Upper lobe of left lung (tissue), 6 donors: ENCODE measurements around the gene OAS1. TPM values are rescaled to one million over a fixed set of nuclear protein-coding genes. Genes with fewer than 3 reads are reported as not detected.

Source experiments
- ATAC-seq, 2 donors: fragments of 200-7000 bp; cut with Tn5 transposase; one replicate each; pipeline ENCODE4 v1.9.1; 2022; ENCODE audit warnings: mild to moderate bottlenecking in 2 of 2, moderate library complexity in 2 of 2; ENCODE audit not compliant: low FRiP score in 2 of 2
- DNase-seq, 2 donors: peaks; one replicate each; pipeline ENCODE4 v3.0.0-alpha.2; 2019 to 2020
- H3K27ac ChIP-seq, 4 donors: fragments of 200-600 bp; sonication (generic); one replicate each; pipeline ENCODE4 v1.5.1; 2016 to 2019
- H3K27me3 ChIP-seq, 4 donors: fragments of 200-600 bp; sonication (generic); one replicate each; pipeline ENCODE4 v1.5.1; 2017 to 2019
- H3K36me3 ChIP-seq, 4 donors: fragments of 200-600 bp; sonication (generic); one replicate each; pipeline ENCODE4 v1.5.1; 2016 to 2019
- H3K4me1 ChIP-seq, 4 donors: fragments of 200-600 bp; sonication (generic); one replicate each; pipeline ENCODE4 v1.5.1; 2018 to 2019
- H3K4me3 ChIP-seq, 4 donors: fragments of 200-600 bp; sonication (generic); one replicate each; pipeline ENCODE4 v1.5.1; 2017 to 2019; ENCODE audit warnings: mild to moderate bottlenecking in 2 of 4, moderate library complexity in 1 of 4
- H3K9me3 ChIP-seq, 4 donors: fragments of 200-600 bp; sonication (generic); one replicate each; pipeline ENCODE4 v1.5.1; 2018 to 2019
- EP300 ChIP-seq, 4 donors: sonication (generic); formaldehyde crosslinking; IDR thresholded peaks; one replicate each; pipeline ENCODE4 v1.5.1; 2017; ENCODE audit warnings: antibody characterized with exemption in 4 of 4, control low read depth in 2 of 4
- POLR2A ChIP-seq, 4 donors: fragments of 450-650 bp; IDR thresholded peaks; one replicate each; pipeline ENCODE4 v1.5.1; 2016 to 2017; ENCODE audit warnings: antibody characterized with exemption in 4 of 4, mild to moderate bottlenecking in 2 of 4
- POLR2AphosphoS5 ChIP-seq, 2 donors: sonication (generic); formaldehyde crosslinking; IDR thresholded peaks; one replicate each; pipeline ENCODE4 v1.5.1; 2017; ENCODE audit warnings: antibody characterized with exemption in 2 of 2
- WGBS, 2 donors: methylation state at CpG; one replicate each; pipeline ENCODE4 v1.1.5; 2017 to 2018; 5-methylcytosine and 5-hydroxymethylcytosine counted together
- total RNA-seq, 6 donors: library from RNA; depleted of rRNA in 4 of 6; stranded (reverse); fragments of >200 nt in 4 of 6; gene quantifications; one replicate each; pipeline versions ENCODE4 v1.1.0 to v1.2.1, GENCODE V29; 2016 to 2021
- TF ChIP-seq, protein P1 (sequence below), 6 experiments: fragments of 450-650 bp in 4 of 6; fragments of 200-600 bp in 2 of 6; sonication (generic) in 2 of 6; IDR thresholded peaks; one replicate each; pipeline ENCODE4 v1.5.1; 2016 to 2019; ENCODE audit warnings: antibody characterized with exemption in 6 of 6
- donor health status: DM: no; HTN: no; CAD: no; lungs with moderate emphysema.
- donor health status: DM: no; HTN: yes; CAD: no; lungs with severe emphysema.

The OAS1 gene
- total RNA-seq, 6 donors from 2014 or later = 20.1 to 70.6 (median 44.0) TPM

DNA sequence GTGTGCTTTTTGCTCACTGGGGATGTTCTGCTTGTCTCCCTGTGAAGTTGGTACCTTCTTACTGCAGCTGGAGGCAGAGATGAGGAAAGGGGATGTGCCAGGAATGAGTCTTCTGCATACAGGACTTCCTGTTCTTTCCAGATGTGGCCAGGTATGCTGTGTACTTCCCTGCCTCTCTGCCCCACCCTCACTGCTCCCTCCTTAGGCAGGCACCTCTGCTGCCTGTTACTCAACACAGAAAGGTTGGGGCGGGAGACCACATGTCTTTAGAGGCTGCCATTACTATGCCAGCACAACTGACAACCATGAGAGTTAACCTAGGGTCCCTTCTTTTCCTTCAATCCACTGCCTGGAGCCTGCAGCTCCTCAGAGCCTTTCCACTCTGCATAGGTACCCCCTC lies 29.5 kb downstream of the OAS1 start:
- ATAC-seq (no peak), DNase-seq (no peak)
- H3K4me1 ChIP-seq = peaks cover 17 to 28% (median 20%) of the 10 kb centered on the region in 4 donors
- 70 to 80% methylated on average over 1 of the region's 1 CpG for WGBS, 2 donors
- H3K27ac ChIP-seq = peak overlapping the region in 1 of 4 donors; percentile 35
- H3K4me3 ChIP-seq = no peak overlapping the region
- no peaks in the 10 kb centered on the region for H3K9me3 ChIP-seq
- H3K36me3 ChIP-seq = no peaks in the 10 kb centered on the region
- H3K27me3 ChIP-seq = no peaks in the 10 kb centered on the region
- TF ChIP-seq POLR2A (IDR thresholded peaks at IDR 0.05) (no peak), POLR2AphosphoS5 (IDR thresholded peaks at IDR 0.05) (no peak), EP300 (IDR thresholded peaks at IDR 0.05) (no peak)
- TF ChIP-seq, protein P1, sequence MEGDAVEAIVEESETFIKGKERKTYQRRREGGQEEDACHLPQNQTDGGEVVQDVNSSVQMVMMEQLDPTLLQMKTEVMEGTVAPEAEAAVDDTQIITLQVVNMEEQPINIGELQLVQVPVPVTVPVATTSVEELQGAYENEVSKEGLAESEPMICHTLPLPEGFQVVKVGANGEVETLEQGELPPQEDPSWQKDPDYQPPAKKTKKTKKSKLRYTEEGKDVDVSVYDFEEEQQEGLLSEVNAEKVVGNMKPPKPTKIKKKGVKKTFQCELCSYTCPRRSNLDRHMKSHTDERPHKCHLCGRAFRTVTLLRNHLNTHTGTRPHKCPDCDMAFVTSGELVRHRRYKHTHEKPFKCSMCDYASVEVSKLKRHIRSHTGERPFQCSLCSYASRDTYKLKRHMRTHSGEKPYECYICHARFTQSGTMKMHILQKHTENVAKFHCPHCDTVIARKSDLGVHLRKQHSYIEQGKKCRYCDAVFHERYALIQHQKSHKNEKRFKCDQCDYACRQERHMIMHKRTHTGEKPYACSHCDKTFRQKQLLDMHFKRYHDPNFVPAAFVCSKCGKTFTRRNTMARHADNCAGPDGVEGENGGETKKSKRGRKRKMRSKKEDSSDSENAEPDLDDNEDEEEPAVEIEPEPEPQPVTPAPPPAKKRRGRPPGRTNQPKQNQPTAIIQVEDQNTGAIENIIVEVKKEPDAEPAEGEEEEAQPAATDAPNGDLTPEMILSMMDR (IDR thresholded peaks at IDR 0.05) = no peak

GRCh38 chr12:112936927-112937326 lies 30.2 kb downstream of the OAS1 start:
- H3K27ac ChIP-seq = peak overlapping the region in 3 of 4 donors; percentile 73 to 88 (median 88)
- no peak for ATAC-seq
- WGBS, 2 donors = 26 to 36% methylated on average over 2 of the region's 2 CpGs

GRCh38 chr12:112937741-112938719 lies 31.3 kb downstream of the OAS1 start, which contains the start of gene OAS3:
Gene OAS3, plus strand, starts transcription at chr12:112938474. Its CDS starts 57 bp downstream, at chr12:112938531.
- DNase-seq (peak; percentile 91 to 95), ATAC-seq (peak; percentile 91 to 96)
- 9 to 22% methylated on average over 22 to 48 of the region's 50 CpGs for WGBS, 2 donors
- H3K4me1 ChIP-seq = peaks cover 17 to 28% (median 20%) of the 10 kb centered on the region in 4 donors
- peak within 1 kb of the TSS; percentile 65 to 83 (median 69) for H3K4me3 ChIP-seq
- H3K27me3 ChIP-seq = no peaks in the 10 kb centered on the region
- no peaks in the 10 kb centered on the region for H3K9me3 ChIP-seq
- H3K36me3 ChIP-seq = peaks cover 0 to 14% (median 3%) of the 10 kb centered on the region in 4 donors
- H3K27ac ChIP-seq = peak within 1 kb of the TSS; percentile 73 to 88 (median 86)
- TF ChIP-seq POLR2A (IDR thresholded peaks at IDR 0.05) (peak in 2 of 4 donors; percentile 35 to 37), EP300 (IDR thresholded peaks at IDR 0.05) (peak in 1 of 4 donors; percentile 51), POLR2AphosphoS5 (IDR thresholded peaks at IDR 0.05) (peak; percentile 66 to 79)
- TF ChIP-seq, protein P1 (IDR thresholded peaks at IDR 0.05) = peak in 3 of 6 experiments; percentile 5 to 15 (median 6)

More at GRCh38 chr12:112936927-112937326, 30.2 kb downstream of the OAS1 start:
- TF ChIP-seq EP300 (IDR thresholded peaks at IDR 0.05) = no peak
- TF ChIP-seq POLR2AphosphoS5 (IDR thresholded peaks at IDR 0.05) = no peak
- no peak for TF ChIP-seq POLR2A (IDR thresholded peaks at IDR 0.05)
- TF ChIP-seq, protein P1 (IDR thresholded peaks at IDR 0.05) = no peak
- peaks cover 0 to 4% (median 2%) of the 10 kb centered on the region in 4 donors for H3K36me3 ChIP-seq
- no peaks in the 10 kb centered on the region for H3K9me3 ChIP-seq
- peaks cover 17 to 28% (median 20%) of the 10 kb centered on the region in 4 donors for H3K4me1 ChIP-seq
- no peak overlapping the region for H3K4me3 ChIP-seq
- DNase-seq = no peak
- no peaks in the 10 kb centered on the region for H3K27me3 ChIP-seq

DNA sequence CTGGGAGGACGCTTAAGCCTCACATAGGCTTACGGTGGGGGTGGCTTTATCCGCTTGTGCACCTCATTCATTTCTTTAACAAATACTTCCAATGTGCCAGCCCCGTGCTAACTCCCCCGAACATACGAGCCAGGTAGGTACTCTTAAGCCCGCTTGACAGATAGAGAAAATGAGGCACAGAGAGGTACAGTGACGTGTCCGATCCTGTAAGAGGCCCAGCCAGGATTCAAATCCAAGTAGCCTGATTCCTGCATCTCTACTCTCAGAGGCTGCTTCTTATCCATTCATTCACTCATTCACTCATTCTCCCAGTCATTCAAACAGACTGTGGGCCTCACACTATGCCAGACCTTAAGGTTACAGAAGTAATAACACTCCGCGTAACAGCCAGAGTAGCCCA lies 32.0 kb downstream of the OAS1 start:
- 17 to 20% methylated on average over 11 of the region's 11 CpGs for WGBS, 2 donors
- TF ChIP-seq, protein P1 (IDR thresholded peaks at IDR 0.05) = no peak
- no peak for TF ChIP-seq POLR2AphosphoS5 (IDR thresholded peaks at IDR 0.05)
- DNase-seq (no peak), ATAC-seq (peak in 1 of 2 donors; percentile 3)
- no peaks in the 10 kb centered on the region for H3K9me3 ChIP-seq
- H3K4me1 ChIP-seq = peaks cover 17 to 28% (median 20%) of the 10 kb centered on the region in 4 donors
- no peaks in the 10 kb centered on the region for H3K27me3 ChIP-seq
- peaks cover 0 to 15% (median 3%) of the 10 kb centered on the region in 4 donors for H3K36me3 ChIP-seq
- H3K4me3 ChIP-seq = peak overlapping the region; percentile 65 to 83 (median 69)
- H3K27ac ChIP-seq = peak overlapping the region; percentile 73 to 88 (median 86)
